OCI-LY1 (cell line): ENCODE results near the gene DCX.

Experiments used
- CTCF ChIP-seq: fragments of 200-600 bp; sonication (generic), shearing (Covaris generic); IDR thresholded peaks from 2 replicates; pipeline ENCODE4 v1.5.1; 2017; ENCODE audit warnings: mild to moderate bottlenecking, antibody characterized with exemption, low read length, moderate library complexity, mixed read lengths
- EZH2 ChIP-seq: fragments of 200-600 bp; sonication (generic), shearing (Covaris generic); IDR thresholded peaks from 2 replicates; pipeline ENCODE4 v1.8.0; 2017; ENCODE audit warnings: borderline replicate concordance, mixed run types, mild to moderate bottlenecking, antibody characterized with exemption, low read length, moderate library complexity, mixed read lengths

GRCh38 chrX:111260451-111260850 is 151.5 kb downstream of the DCX start:
- TF ChIP-seq CTCF, result no peak
- TF ChIP-seq EZH2, result no peak
